ENCODE results near the gene SLC13A4. TPM values are rescaled to one million over a fixed set of nuclear protein-coding genes. Genes with fewer than 3 reads are reported as not detected.
"Not testable (repeated sequence)": the region's sequence is repeated elsewhere in the genome, so short reads cannot be mapped to it uniquely, and the experiment has no call there.

The SLC13A4 gene, protein sequence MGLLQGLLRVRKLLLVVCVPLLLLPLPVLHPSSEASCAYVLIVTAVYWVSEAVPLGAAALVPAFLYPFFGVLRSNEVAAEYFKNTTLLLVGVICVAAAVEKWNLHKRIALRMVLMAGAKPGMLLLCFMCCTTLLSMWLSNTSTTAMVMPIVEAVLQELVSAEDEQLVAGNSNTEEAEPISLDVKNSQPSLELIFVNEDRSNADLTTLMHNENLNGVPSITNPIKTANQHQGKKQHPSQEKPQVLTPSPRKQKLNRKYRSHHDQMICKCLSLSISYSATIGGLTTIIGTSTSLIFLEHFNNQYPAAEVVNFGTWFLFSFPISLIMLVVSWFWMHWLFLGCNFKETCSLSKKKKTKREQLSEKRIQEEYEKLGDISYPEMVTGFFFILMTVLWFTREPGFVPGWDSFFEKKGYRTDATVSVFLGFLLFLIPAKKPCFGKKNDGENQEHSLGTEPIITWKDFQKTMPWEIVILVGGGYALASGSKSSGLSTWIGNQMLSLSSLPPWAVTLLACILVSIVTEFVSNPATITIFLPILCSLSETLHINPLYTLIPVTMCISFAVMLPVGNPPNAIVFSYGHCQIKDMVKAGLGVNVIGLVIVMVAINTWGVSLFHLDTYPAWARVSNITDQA
- total RNA-seq (not detected), polyA plus RNA-seq (under 1 TPM in 1 of 2 donors, not detected in 1; 0.52 TPM)

DNA sequence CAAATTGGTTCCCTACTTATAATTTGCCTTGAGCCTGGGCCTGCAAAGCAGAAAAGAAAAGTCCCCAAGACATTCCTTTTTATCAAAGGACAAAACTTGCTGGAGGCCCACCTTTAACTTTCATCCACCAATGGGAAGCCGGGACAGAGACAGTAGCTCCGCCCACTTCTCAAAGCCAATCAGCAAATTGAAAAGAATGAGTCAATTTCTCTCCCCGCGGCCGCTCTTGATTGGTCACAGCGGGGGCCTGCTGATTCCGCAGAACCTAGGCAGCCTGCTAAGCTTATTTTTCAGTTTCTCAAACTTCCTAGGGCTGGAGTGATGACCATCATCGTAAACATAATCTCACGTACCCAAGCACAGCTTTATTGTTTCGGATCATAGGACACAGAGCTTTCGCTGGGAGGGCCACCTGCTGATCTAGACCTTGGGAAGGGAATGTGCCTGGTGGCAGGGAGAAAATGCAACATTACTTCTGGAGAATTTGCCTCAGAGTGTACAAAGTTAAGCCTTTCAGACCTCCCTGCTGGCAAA lies at the start of gene SLC13A4:
TSS of gene SLC13A4 (minus strand) at position 51 of the 534 bp plus-strand sequence. CDS start 690 bp downstream, outside the sequence.
- Mint-ChIP-seq H3K9me3 (no peaks in the 10 kb centered on the region), H3K27ac (no peak within 1 kb of the TSS), H3K36me3 (no peaks in the 10 kb centered on the region), H3K27me3 (peaks cover 5 to 14% of the 10 kb centered on the region in 2 donors), H3K4me3 (no peak within 1 kb of the TSS), H3K4me1 (no peaks in the 10 kb centered on the region)
- Histone ChIP-seq H3K9me3 (ENCODE audit: control insufficient read depth in 1 of 2, low read length in 2 of 2) (no peaks in the 10 kb centered on the region), H3K4me1 (ENCODE audit: insufficient read depth, low read length) (no peaks in the 10 kb centered on the region), H3K27ac (ENCODE audit: low read depth, low read length) (no peak within 1 kb of the TSS), H3K36me3 (ENCODE audit: insufficient read depth, low read length) (no peaks in the 10 kb centered on the region), H3K27me3 (ENCODE audit: insufficient read depth, low read length) (no peaks in the 10 kb centered on the region), H3K4me3 (ENCODE audit: low read length in 2 of 2) (no peak within 1 kb of the TSS)
- POLR2A ChIA-PET (ENCODE audit: partially characterized antibody) = no interaction called here
- CTCF ChIA-PET (ENCODE audit: partially characterized antibody) = interaction anchor here (0.7 kb wide), 1 partner anchor 16 kb away, joined by 3 read pairs; no protein-coding TSS in a partner anchor
- no peak for DNase-seq
- intact Hi-C loops (cut with micrococcal nuclease) = no loop called here

- H3K27ac ChIP-seq (ENCODE audit: low read depth, low read length); H3K9me3 ChIP-seq (ENCODE audit: control insufficient read depth in 1 of 2, low read length in 2 of 2); H3K4me3 ChIP-seq (ENCODE audit: low read length in 2 of 2); DNase-seq; H3K36me3 Mint-ChIP-seq; CTCF ChIA-PET (ENCODE audit: partially characterized antibody); H3K4me1 ChIP-seq (ENCODE audit: insufficient read depth, low read length); POLR2A ChIA-PET (ENCODE audit: partially characterized antibody); H3K4me3 Mint-ChIP-seq; H3K27me3 Mint-ChIP-seq; H3K36me3 ChIP-seq (ENCODE audit: insufficient read depth, low read length); H3K27me3 ChIP-seq (ENCODE audit: insufficient read depth, low read length); H3K4me1 Mint-ChIP-seq; intact Hi-C loops (cut with micrococcal nuclease); H3K27ac Mint-ChIP-seq: not testable (repeated sequence)
- peaks cover 0 to 18% (median 6%) of the 10 kb centered on the region in 8 donors for H3K9me3 Mint-ChIP-seq
These were observed 47.9 kb upstream of the SLC13A4 start for GRCh38 chr7:135775915-135776314.

DNA sequence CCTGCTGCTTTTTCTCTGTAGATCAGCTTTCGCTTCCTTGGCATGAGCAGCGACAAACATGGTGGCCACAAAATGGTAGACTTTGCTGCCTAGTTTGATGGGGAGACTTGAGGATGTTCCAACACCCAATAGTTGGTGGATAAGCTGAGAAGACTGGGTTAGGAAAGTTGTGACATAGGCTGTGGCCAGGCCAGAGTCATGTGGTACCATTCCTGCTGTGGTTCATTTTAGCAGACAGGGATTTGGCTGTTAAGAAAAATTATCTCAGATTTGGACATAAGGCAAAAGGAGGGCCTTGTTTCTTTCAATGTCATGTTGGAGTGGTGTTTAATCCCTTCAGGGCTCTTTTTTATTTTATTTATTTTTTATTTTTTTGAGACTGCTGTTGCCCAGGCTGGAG lies 47.2 kb upstream of the SLC13A4 start:
- Mint-ChIP-seq H3K36me3 (no peaks in the 10 kb centered on the region), H3K27me3 (peaks cover 3 to 7% of the 10 kb centered on the region in 2 donors), H3K4me1 (no peaks in the 10 kb centered on the region), H3K4me3 (no peak overlapping the region), H3K9me3 (peaks cover 0 to 18% (median 6%) of the 10 kb centered on the region in 8 donors), H3K27ac (no peak overlapping the region)
- H3K4me3 ChIP-seq (ENCODE audit: low read length in 2 of 2) = no peak overlapping the region
- no peak overlapping the region for H3K27ac ChIP-seq (ENCODE audit: low read depth, low read length)
- H3K4me1 ChIP-seq (ENCODE audit: insufficient read depth, low read length) = no peaks in the 10 kb centered on the region
- intact Hi-C loops (cut with micrococcal nuclease) = no loop called here
- no peaks in the 10 kb centered on the region for H3K27me3 ChIP-seq (ENCODE audit: insufficient read depth, low read length)
- CTCF ChIA-PET (ENCODE audit: partially characterized antibody) = no interaction called here
- no peak for DNase-seq
- H3K9me3 ChIP-seq (ENCODE audit: control insufficient read depth in 1 of 2, low read length in 2 of 2) = no peaks in the 10 kb centered on the region
- no peaks in the 10 kb centered on the region for H3K36me3 ChIP-seq (ENCODE audit: insufficient read depth, low read length)
- POLR2A ChIA-PET (ENCODE audit: partially characterized antibody) = no interaction called here

DNA sequence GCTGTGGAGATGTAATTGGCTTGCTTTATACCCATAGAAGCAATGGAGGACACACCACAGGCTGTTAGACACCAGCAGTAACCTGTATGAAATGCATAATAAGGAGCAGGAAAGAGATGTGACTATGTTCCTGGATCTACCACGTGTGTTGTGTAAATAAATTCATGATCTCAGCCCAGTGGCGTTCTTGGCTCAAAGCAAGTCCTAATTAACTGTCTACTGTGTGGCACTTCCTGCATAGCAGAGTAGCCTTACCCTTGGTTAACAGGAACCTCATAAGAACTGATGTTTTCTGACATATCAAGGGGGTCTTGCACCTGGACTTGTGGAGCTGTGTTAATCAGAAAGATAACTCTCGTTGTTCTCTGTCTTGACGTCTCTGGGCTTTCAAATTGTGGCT lies 46.3 kb upstream of the SLC13A4 start:
- Mint-ChIP-seq H3K9me3 (peaks cover 0 to 18% (median 6%) of the 10 kb centered on the region in 8 donors), H3K36me3 (no peaks in the 10 kb centered on the region), H3K27ac (no peak overlapping the region), H3K4me3 (no peak overlapping the region), H3K27me3 (peaks cover 3 to 7% of the 10 kb centered on the region in 2 donors), H3K4me1 (no peaks in the 10 kb centered on the region)
- Histone ChIP-seq H3K36me3 (ENCODE audit: insufficient read depth, low read length) (no peaks in the 10 kb centered on the region), H3K27ac (ENCODE audit: low read depth, low read length) (no peak overlapping the region), H3K27me3 (ENCODE audit: insufficient read depth, low read length) (no peaks in the 10 kb centered on the region), H3K4me1 (ENCODE audit: insufficient read depth, low read length) (no peaks in the 10 kb centered on the region), H3K4me3 (ENCODE audit: low read length in 2 of 2) (no peak overlapping the region), H3K9me3 (ENCODE audit: control insufficient read depth in 1 of 2, low read length in 2 of 2) (no peaks in the 10 kb centered on the region)
- POLR2A ChIA-PET (ENCODE audit: partially characterized antibody) = no interaction called here
- CTCF ChIA-PET (ENCODE audit: partially characterized antibody) = no interaction called here
- intact Hi-C loops (cut with micrococcal nuclease) = no loop called here
- DNase-seq = no peak

- Mint-ChIP-seq H3K9me3 (peaks cover 0 to 15% (median 5%) of the 10 kb centered on the region in 8 donors), H3K4me1 (no peaks in the 10 kb centered on the region), H3K4me3 (no peak overlapping the region), H3K27me3 (peaks cover 3 to 5% of the 10 kb centered on the region in 2 donors), H3K36me3 (no peaks in the 10 kb centered on the region), H3K27ac (peak overlapping the region in 1 of 7 donors; percentile 13)
- ChIA-PET POLR2A (ENCODE audit: partially characterized antibody) (no interaction called here), CTCF (ENCODE audit: partially characterized antibody) (no interaction called here)
- Histone ChIP-seq H3K36me3 (ENCODE audit: insufficient read depth, low read length) (no peaks in the 10 kb centered on the region), H3K27ac (ENCODE audit: low read depth, low read length) (no peak overlapping the region), H3K4me3 (ENCODE audit: low read length in 2 of 2) (no peak overlapping the region), H3K9me3 (ENCODE audit: control insufficient read depth in 1 of 2, low read length in 2 of 2) (no peaks in the 10 kb centered on the region), H3K27me3 (ENCODE audit: insufficient read depth, low read length) (no peaks in the 10 kb centered on the region), H3K4me1 (ENCODE audit: insufficient read depth, low read length) (no peaks in the 10 kb centered on the region)
- no peak for DNase-seq
- intact Hi-C loops (cut with micrococcal nuclease) = no loop called here
These were observed 45.5 kb upstream of the SLC13A4 start for GRCh38 chr7:135773464-135773863.

DNA sequence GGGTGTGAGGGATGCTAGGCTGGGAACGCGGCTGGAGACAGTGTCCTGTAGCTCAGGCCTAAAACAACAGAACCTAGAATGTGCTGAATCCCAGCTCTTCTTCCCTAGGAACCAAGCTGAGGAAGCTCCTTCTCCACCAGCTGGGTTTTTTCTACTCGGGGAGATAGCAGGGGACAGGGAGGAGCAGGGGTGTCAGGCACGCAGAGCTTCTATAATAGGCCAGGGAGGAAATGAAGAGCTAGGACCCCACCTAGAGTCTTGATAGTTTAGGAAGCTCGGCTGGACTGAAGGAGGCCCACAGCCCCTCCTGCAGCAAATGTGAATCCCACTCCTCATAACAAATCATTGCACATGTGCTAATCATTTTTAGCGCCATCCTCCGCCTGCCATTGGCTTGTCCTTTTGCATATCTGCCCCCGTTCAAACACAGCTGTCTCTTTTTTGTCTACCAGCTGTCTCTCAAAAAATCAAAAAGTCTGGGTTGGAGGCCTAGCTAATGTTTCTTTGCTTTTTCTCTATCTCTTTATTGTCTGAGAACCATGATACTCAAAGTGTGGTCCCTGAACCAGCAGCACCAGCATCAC lies 44.7 kb upstream of the SLC13A4 start:
- peaks cover 0 to 8% (median 3%) of the 10 kb centered on the region in 8 donors for H3K9me3 Mint-ChIP-seq
- H3K27ac ChIP-seq (ENCODE audit: low read depth, low read length) = no peak overlapping the region
- H3K4me1 ChIP-seq (ENCODE audit: insufficient read depth, low read length) = no peaks in the 10 kb centered on the region
- no peak for DNase-seq
- ChIA-PET CTCF (ENCODE audit: partially characterized antibody) (no interaction called here), POLR2A (ENCODE audit: partially characterized antibody) (no interaction called here)
- peaks cover 3 to 4% of the 10 kb centered on the region in 2 donors for H3K27me3 Mint-ChIP-seq
- intact Hi-C loops (cut with micrococcal nuclease) = no loop called here
- no peaks in the 10 kb centered on the region for H3K36me3 Mint-ChIP-seq
- H3K27me3 ChIP-seq (ENCODE audit: insufficient read depth, low read length) = no peaks in the 10 kb centered on the region
- H3K4me3 ChIP-seq (ENCODE audit: low read length in 2 of 2) = no peak overlapping the region
- no peaks in the 10 kb centered on the region for H3K36me3 ChIP-seq (ENCODE audit: insufficient read depth, low read length)
- no peak overlapping the region for H3K4me3 Mint-ChIP-seq
- no peak overlapping the region for H3K27ac Mint-ChIP-seq
- H3K9me3 ChIP-seq (ENCODE audit: control insufficient read depth in 1 of 2, low read length in 2 of 2) = no peaks in the 10 kb centered on the region
- H3K4me1 Mint-ChIP-seq = no peaks in the 10 kb centered on the region

GRCh38 chr7:135771961-135772638 lies 44.1 kb upstream of the SLC13A4 start:
- H3K4me3 Mint-ChIP-seq = no peak overlapping the region
- no peaks in the 10 kb centered on the region for H3K27me3 ChIP-seq (ENCODE audit: insufficient read depth, low read length)
- no peak overlapping the region for H3K27ac Mint-ChIP-seq
- H3K27ac ChIP-seq (ENCODE audit: low read depth, low read length) = no peak overlapping the region
- no peaks in the 10 kb centered on the region for H3K4me1 ChIP-seq (ENCODE audit: insufficient read depth, low read length)
- H3K9me3 Mint-ChIP-seq = peaks cover 0 to 3% (median 0%) of the 10 kb centered on the region in 8 donors
- DNase-seq = no peak
- ChIA-PET POLR2A (ENCODE audit: partially characterized antibody) (no interaction called here), CTCF (ENCODE audit: partially characterized antibody) (no interaction called here)
- intact Hi-C loops (cut with micrococcal nuclease) = no loop called here
- no peaks in the 10 kb centered on the region for H3K9me3 ChIP-seq (ENCODE audit: control insufficient read depth in 1 of 2, low read length in 2 of 2)
- no peaks in the 10 kb centered on the region for H3K36me3 Mint-ChIP-seq
- no peaks in the 10 kb centered on the region for H3K36me3 ChIP-seq (ENCODE audit: insufficient read depth, low read length)
- H3K4me3 ChIP-seq (ENCODE audit: low read length in 2 of 2) = no peak overlapping the region
- no peaks in the 10 kb centered on the region for H3K4me1 Mint-ChIP-seq
- peaks cover 1 to 4% of the 10 kb centered on the region in 2 donors for H3K27me3 Mint-ChIP-seq

Measured in CD4-positive, alpha-beta memory T cell (primary cell).